H1 (cell line): ENCODE data around the gene ROS1. TPM values are rescaled to one million over a fixed set of nuclear protein-coding genes. Genes with fewer than 3 reads are reported as not detected.

ENCODE experiments used
- CTCF ChIA-PET: fragments of 300-600 bp; sonication (Branson Sonifier 250); formaldehyde crosslinking; loops from one replicate; lab custom pipeline; 2021; ENCODE audit not compliant: partially characterized antibody; lab: Charles Lee
- POLR2A ChIA-PET: fragments of 300-600 bp; sonication (Branson Sonifier 250); formaldehyde crosslinking; loops from one replicate; lab custom pipeline; 2021; ENCODE audit warnings: inconsistent platforms; ENCODE audit not compliant: partially characterized antibody; lab: Charles Lee
- DNase-seq, 2 experiments: peaks; one replicate each; pipeline versions ENCODE4 v3.0.0 to v3.0.0-alpha.2; 2010 to 2022; ENCODE audit warnings: low spot score in 2 of 2, low read depth in 1 of 2, mixed read lengths in 1 of 2
- FAIRE-seq: peaks from 2 replicates; lab custom pipeline; 2011; peaks lifted over from hg19 to GRCh38; lab: Jason Lieb, UNC
- H2AFZ ChIP-seq: 2 replicates; pipeline ENCODE4 v1.8.1; 2012; ENCODE audit warnings: low read length, inconsistent platforms
- H2AK5ac ChIP-seq: 2 replicates; pipeline ENCODE4 v1.6.1; 2013; ENCODE audit warnings: low read depth, low read length
- H2BK120ac ChIP-seq: replicated peaks from 2 replicates; pipeline ENCODE3; 2013; ENCODE audit warnings: low read depth, low read length, inconsistent platforms
- H2BK12ac ChIP-seq: 2 replicates; pipeline ENCODE4 v1.6.1; 2013; ENCODE audit warnings: low read depth, low read length
- H2BK15ac ChIP-seq: 2 replicates; pipeline ENCODE4 v1.6.1; 2013; ENCODE audit warnings: low read length
- H2BK20ac ChIP-seq: 2 replicates; pipeline ENCODE4 v1.6.1; 2013; ENCODE audit warnings: low read length
- H2BK5ac ChIP-seq: 2 replicates; pipeline ENCODE4 v1.6.1; 2013; ENCODE audit warnings: low read depth, low read length
- H3K14ac ChIP-seq: 2 replicates; pipeline ENCODE4 v1.6.1; 2013; ENCODE audit warnings: inconsistent platforms; ENCODE audit not compliant: insufficient read length
- H3K18ac ChIP-seq: 2 replicates; pipeline ENCODE4 v1.6.1; 2013; ENCODE audit warnings: low read length; ENCODE audit errors: extremely low read depth
- H3K23ac ChIP-seq: 2 replicates; pipeline ENCODE4 v1.6.1; 2013; ENCODE audit warnings: inconsistent platforms; ENCODE audit not compliant: insufficient read length
- H3K23me2 ChIP-seq: 2 replicates; pipeline ENCODE4 v1.6.1; 2013; ENCODE audit warnings: low read depth, low read length
- H3K27ac ChIP-seq: 2 replicates; pipeline ENCODE4 v1.6.1; 2011; ENCODE audit warnings: low read depth, low read length, inconsistent platforms
- H3K27me3 ChIP-seq, 4 experiments: replicated peaks in 1 of 4; 1 replicate in 1 of 4; 2 replicates in 3 of 4; pipeline versions ENCODE4 v1.6.1 to v1.8.1; 2011 to 2013; ENCODE audit warnings: low read length in 3 of 4, mild to moderate bottlenecking in 3 of 4, inconsistent platforms in 2 of 4, mixed read lengths in 2 of 4, moderate library complexity in 1 of 4; ENCODE audit not compliant: control insufficient read depth in 3 of 4, insufficient read depth in 3 of 4; ENCODE audit errors: extremely low read depth in 1 of 4
- H3K36me3 ChIP-seq, 4 experiments: 2 replicates each; pipeline versions ENCODE4 v1.6.1 to v1.8.1; 2011 to 2013; ENCODE audit warnings: mild to moderate bottlenecking in 4 of 4, low read length in 3 of 4, moderate library complexity in 2 of 4, control low read depth in 1 of 4, inconsistent platforms in 1 of 4; ENCODE audit not compliant: insufficient read depth in 4 of 4, control insufficient read depth in 2 of 4
- H3K4ac ChIP-seq: replicated peaks from 2 replicates; pipeline ENCODE3; 2013; ENCODE audit warnings: low read length, low read depth, mixed read lengths, inconsistent platforms; ENCODE audit not compliant: insufficient read length
- H3K4me1 ChIP-seq, 4 experiments: replicated peaks in 1 of 4; 1 replicate in 1 of 4; 2 replicates in 3 of 4; pipeline versions ENCODE4 v1.6.1 to v1.8.1; 2011 to 2013; ENCODE audit warnings: low read length in 3 of 4, inconsistent platforms in 2 of 4, mixed read lengths in 1 of 4; ENCODE audit not compliant: insufficient read depth in 4 of 4, control insufficient read depth in 3 of 4
- H3K4me2 ChIP-seq, 2 experiments: 2 replicates each; pipeline versions ENCODE4 v1.6.1 to v1.8.1; 2011 to 2013; ENCODE audit warnings: low read depth in 2 of 2, low read length in 2 of 2, control low read depth in 1 of 2, inconsistent platforms in 1 of 2, mild to moderate bottlenecking in 1 of 2; ENCODE audit not compliant: insufficient read depth in 1 of 2
- H3K4me3 ChIP-seq, 4 experiments: fragments of 200-600, 300-600 bp in 1 of 4; sonication (generic), shearing (Covaris generic), sonication (Bioruptor Twin) in 1 of 4; 2 replicates each; pipeline versions ENCODE4 v1.5.1 to v1.8.1; 2011 to 2016; ENCODE audit warnings: low read length in 4 of 4, low read depth in 3 of 4, control low read depth in 2 of 4, inconsistent platforms in 2 of 4, mild to moderate bottlenecking in 2 of 4, mixed read lengths in 1 of 4, moderate library complexity in 1 of 4; ENCODE audit not compliant: insufficient read depth in 2 of 4; ENCODE audit errors: extremely low read depth in 1 of 4
- H3K56ac ChIP-seq: replicated peaks from 2 replicates; pipeline ENCODE3; 2013; ENCODE audit warnings: low read depth, mild to moderate bottlenecking, mixed read lengths, low read length, inconsistent platforms; ENCODE audit not compliant: insufficient read length
- H3K79me1 ChIP-seq: 2 replicates; pipeline ENCODE4 v1.6.1; 2013; ENCODE audit warnings: low read depth, low read length, control low read depth
- H3K79me2 ChIP-seq, 2 experiments: 2 replicates each; pipeline versions ENCODE4 v1.6.1 to v1.8.1; 2012 to 2013; ENCODE audit warnings: low read length in 2 of 2, mild to moderate bottlenecking in 2 of 2, inconsistent platforms in 1 of 2; ENCODE audit not compliant: insufficient read depth in 2 of 2, control insufficient read depth in 1 of 2
- H3K9ac ChIP-seq, 4 experiments: replicated peaks in 1 of 4; 1 replicate in 1 of 4; 2 replicates in 3 of 4; pipeline versions ENCODE4 v1.6.1 to v1.8.1; 2011 to 2013; ENCODE audit warnings: low read depth in 3 of 4, low read length in 3 of 4, control low read depth in 2 of 4, mild to moderate bottlenecking in 2 of 4, moderate library complexity in 2 of 4, inconsistent platforms in 1 of 4; ENCODE audit errors: extremely low read depth in 1 of 4
- H3K9me3 ChIP-seq, 2 experiments: 2 replicates each; pipeline versions ENCODE4 v1.6.1 to v1.8.1; 2012 to 2013; ENCODE audit warnings: mild to moderate bottlenecking in 2 of 2, moderate library complexity in 2 of 2, control low read depth in 1 of 2, inconsistent platforms in 1 of 2, low read depth in 1 of 2, low read length in 1 of 2, mixed read lengths in 1 of 2; ENCODE audit not compliant: insufficient read depth in 2 of 2
- H4K20me1 ChIP-seq, 2 experiments: replicated peaks in 1 of 2; 2 replicates each; pipeline versions ENCODE3 to v1.8.1; 2011 to 2013; ENCODE audit warnings: inconsistent platforms in 2 of 2, low read length in 2 of 2, mild to moderate bottlenecking in 1 of 2; ENCODE audit not compliant: insufficient read depth in 2 of 2, control insufficient read depth in 1 of 2
- H4K5ac ChIP-seq: 2 replicates; pipeline ENCODE4 v1.6.1; 2013; ENCODE audit warnings: low read length, low read depth, mixed read lengths, inconsistent platforms; ENCODE audit not compliant: insufficient read length
- H4K8ac ChIP-seq: 2 replicates; pipeline ENCODE4 v1.8.0; 2013; ENCODE audit warnings: mild to moderate bottlenecking, moderate library complexity, low read length, inconsistent platforms; ENCODE audit not compliant: insufficient read depth; ENCODE audit errors: extremely low read depth
- H4K91ac ChIP-seq: replicated peaks from 2 replicates; pipeline ENCODE3; 2013; ENCODE audit warnings: low read length, mixed read lengths, inconsistent platforms; ENCODE audit not compliant: insufficient read length
- CBX5 ChIP-seq: fragments of 300-800, 300-1000 bp; sonication (generic); IDR thresholded peaks from 2 replicates; pipeline ENCODE4 v1.7.1; 2016; ENCODE audit warnings: antibody characterized with exemption, low read length, low read depth
- CHD1 ChIP-seq: IDR thresholded peaks from 2 replicates; pipeline ENCODE4 v1.6.1; 2012; ENCODE audit warnings: low read depth, low read length, improper control_type of control experiment
- EP300 ChIP-seq, 2 experiments: IDR thresholded peaks; 1 replicate in 1 of 2; 2 replicates in 1 of 2; pipeline ENCODE4 v1.6.1; 2011 to 2012; ENCODE audit warnings: low read depth in 2 of 2, low read length in 2 of 2, mild to moderate bottlenecking in 2 of 2, borderline replicate concordance in 1 of 2, inconsistent platforms in 1 of 2, moderate library complexity in 1 of 2
- HDAC6 ChIP-seq: IDR thresholded peaks from one replicate; pipeline ENCODE4 v1.7.1; 2012; ENCODE audit warnings: low read depth, mild to moderate bottlenecking, inconsistent platforms, low read length, moderate library complexity
- NRF1 ChIP-seq: IDR thresholded peaks from 2 replicates; pipeline ENCODE4 v1.6.1; 2011; ENCODE audit warnings: mild to moderate bottlenecking, low read depth, low read length, improper control_type of control experiment
- SAP30 ChIP-seq: fragments of 300-600 bp; sonication (generic); IDR thresholded peaks from 2 replicates; pipeline ENCODE4 v1.7.1; 2012; ENCODE audit warnings: low read length, moderate library complexity, mild to moderate bottlenecking, inconsistent platforms; ENCODE audit not compliant: insufficient read depth, insufficient replicate concordance
- SRF ChIP-seq: IDR thresholded peaks from 2 replicates; pipeline ENCODE4 v1.6.1; 2011; ENCODE audit warnings: mild to moderate bottlenecking, low read depth, low read length, moderate library complexity
- YY1 ChIP-seq: IDR thresholded peaks from 2 replicates; pipeline ENCODE4 v1.6.1; 2011; ENCODE audit warnings: low read depth, mild to moderate bottlenecking, low read length
- WGBS, 2 experiments: shearing (Covaris generic) in 1 of 2; methylation state at CpG; one replicate each; pipeline versions ENCODE4 v1.1.6 to v1.1.7; 2013 to 2015; ENCODE audit warnings: low lambda C conversion rate in 2 of 2, mixed read lengths in 2 of 2, inconsistent platforms in 1 of 2, low coverage in 1 of 2, missing lambda C conversion rate in 1 of 2; ENCODE audit not compliant: insufficient replicate concordance in 2 of 2, insufficient coverage in 1 of 2, insufficient read length in 1 of 2; ENCODE audit errors: extremely low coverage in 1 of 2, missing lambda C conversion rate in 1 of 2; 5-methylcytosine and 5-hydroxymethylcytosine counted together
- polyA plus RNA-seq, 7 experiments: library from polyadenylated mRNA; depleted of rRNA in 3 of 7; stranded (reverse) in 5 of 7; unstranded in 2 of 7; fragments of >200 nt in 5 of 7; fragments of 200-250 nt in 2 of 7; gene quantifications; 1 replicate in 5 of 7; 2 replicates in 1 of 7; 4 replicates in 1 of 7; pipeline versions ENCODE4 v1.2.1 to v1.2.3, GENCODE V29; 2011 to 2013; ENCODE audit warnings: missing spikeins in 2 of 7, mixed read lengths in 2 of 7
- total RNA-seq: library from RNA; stranded (reverse); fragmentation: NEBNext Ultra II Directional; extraction: Animal tissue kit (Norgen Biotek cat#: 25700); gene quantifications from 2 replicates; pipeline ENCODE4 v1.2.1, GENCODE V29; 2021
- TF ChIP-seq, protein P1 (sequence below): IDR thresholded peaks from 2 replicates; pipeline ENCODE4 v1.6.1; 2011; ENCODE audit warnings: low read length, improper control_type of control experiment

The ROS1 gene
- total and polyA plus RNA-seq, 2 of the 8 experiments (the other 6 are each of a cell fraction or from before 2014, with no cell fraction given) = not detected

DNA sequence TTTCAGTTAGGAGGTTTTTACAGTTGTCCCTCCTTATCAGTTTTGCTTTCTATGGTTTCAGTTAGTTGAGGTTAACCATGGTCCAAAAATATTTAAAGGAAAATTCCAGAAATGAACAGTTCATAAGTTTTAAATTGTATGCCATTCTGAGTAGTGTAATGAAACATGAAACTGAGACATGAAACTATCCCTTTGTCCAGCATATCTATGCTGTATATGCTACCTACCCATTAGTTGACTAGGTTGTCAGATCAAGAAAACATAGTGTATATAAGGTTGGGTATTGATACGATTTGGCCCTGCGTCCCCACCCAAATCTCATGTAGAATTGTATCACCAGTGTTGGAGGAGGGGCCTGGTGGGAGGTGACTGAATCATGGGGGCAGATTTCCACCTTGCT, 121.3 kb downstream of the ROS1 start:
- H3K9ac ChIP-seq = no peak overlapping the region
- no peak overlapping the region for H3K4me2 ChIP-seq
- no peak overlapping the region for H3K23ac ChIP-seq
- no peak overlapping the region for H4K5ac ChIP-seq
- no peak overlapping the region for H2BK120ac ChIP-seq
- FAIRE-seq (no peak), DNase-seq (no peak)
- no peaks in the 10 kb centered on the region for H3K79me2 ChIP-seq
- H3K27ac ChIP-seq = no peak overlapping the region
- no peak overlapping the region for H2BK12ac ChIP-seq
- H3K9me3 ChIP-seq = no peaks in the 10 kb centered on the region
- H2BK5ac ChIP-seq = no peak overlapping the region
- H4K20me1 ChIP-seq = no peaks in the 10 kb centered on the region
- POLR2A ChIA-PET = no interaction called here
- H3K14ac ChIP-seq = no peak overlapping the region
- no peak overlapping the region for H3K18ac ChIP-seq
- CTCF ChIA-PET = interaction anchor here (0.9 to 1.5 kb wide), 3 partner anchors 14 to 137 kb away, joined by 3 to 6 read pairs (median 4); no protein-coding TSS in a partner anchor
- H3K27me3 ChIP-seq = no peaks in the 10 kb centered on the region
- TF ChIP-seq SAP30 (no peak), EP300 (IDR thresholded peaks at IDR 0.05; ENCODE audit: borderline replicate concordance in 1 of 2, low read depth in 2 of 2, low read length in 2 of 2) (no peak), CHD1 (no peak), CBX5 (no peak), SRF (no peak), YY1 (no peak), HDAC6 (no peak), NRF1 (no peak)
- TF ChIP-seq, protein P1, sequence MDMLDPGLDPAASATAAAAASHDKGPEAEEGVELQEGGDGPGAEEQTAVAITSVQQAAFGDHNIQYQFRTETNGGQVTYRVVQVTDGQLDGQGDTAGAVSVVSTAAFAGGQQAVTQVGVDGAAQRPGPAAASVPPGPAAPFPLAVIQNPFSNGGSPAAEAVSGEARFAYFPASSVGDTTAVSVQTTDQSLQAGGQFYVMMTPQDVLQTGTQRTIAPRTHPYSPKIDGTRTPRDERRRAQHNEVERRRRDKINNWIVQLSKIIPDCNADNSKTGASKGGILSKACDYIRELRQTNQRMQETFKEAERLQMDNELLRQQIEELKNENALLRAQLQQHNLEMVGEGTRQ = no peak
- no peak overlapping the region for H2BK15ac ChIP-seq
- H2BK20ac ChIP-seq = no peak overlapping the region
- H2AFZ ChIP-seq = no peak overlapping the region
- no peaks in the 10 kb centered on the region for H3K36me3 ChIP-seq
- no peak overlapping the region for H3K4ac ChIP-seq
- H3K56ac ChIP-seq = no peak overlapping the region
- no peaks in the 10 kb centered on the region for H3K4me1 ChIP-seq
- H3K79me1 ChIP-seq = no peaks in the 10 kb centered on the region
- 90% methylated on average over 2 of the region's 2 CpGs; no CpG with 5 or more reads in 1 of the 2 experiments for WGBS, 2 experiments
- H3K4me3 ChIP-seq = no peak overlapping the region
- H3K23me2 ChIP-seq = no peaks in the 10 kb centered on the region
- H4K91ac ChIP-seq = no peak overlapping the region
- no peak overlapping the region for H4K8ac ChIP-seq
- no peak overlapping the region for H2AK5ac ChIP-seq
